Dermis microvascular lymphatic vessel endothelial cell (primary cell): ENCODE measurements around the gene MYO1E. TPM values are rescaled to one million over a fixed set of nuclear protein-coding genes. Genes with fewer than 3 reads are reported as not detected.
"Not testable (repeated sequence)": the region's sequence is repeated elsewhere in the genome, so short reads cannot be mapped to it uniquely, and the experiment has no call there.

ENCODE experiments used
- DNase-seq, 2 donors: peaks; one replicate each; pipeline versions ENCODE4 v3.0.0 to v3.0.0-alpha.2; 2010; ENCODE audit warnings: low read depth in 2 of 2
- total RNA-seq: library from RNA; depleted of rRNA; stranded (reverse); fragments of >200 nt; gene quantifications from 2 replicates; pipeline ENCODE4 v1.2.1, GENCODE V29; 2014

MYO1E gene
- total RNA-seq, 1 donor from 2014 or later, result 21.4 TPM

- not testable (repeated sequence) for DNase-seq
These were observed 14.7 kb upstream of the MYO1E start for GRCh38 chr15:59387196-59387878.

GRCh38 chr15:59385171-59385570, 12.5 kb upstream of the MYO1E start:
- no peak for DNase-seq

- DNase-seq, result no peak
These were observed 11.8 kb upstream of the MYO1E start for GRCh38 chr15:59384507-59384906.

- DNase-seq, result no peak
These were observed 8.4 kb upstream of the MYO1E start for GRCh38 chr15:59380902-59381610.

GRCh38 chr15:59379531-59379930, 6.9 kb upstream of the MYO1E start:
- no peak for DNase-seq

GRCh38 chr15:59378855-59379254, 6.2 kb upstream of the MYO1E start:
- DNase-seq, result no peak

- no peak for DNase-seq
These were observed 5.3 kb upstream of the MYO1E start for GRCh38 chr15:59377924-59378323.

GRCh38 chr15:59376733-59377132, 4.1 kb upstream of the MYO1E start:
- peak in 1 of 2 donors; percentile 20 for DNase-seq

- no peak for DNase-seq
These were observed 544 bp upstream of the MYO1E start for GRCh38 chr15:59373215-59373614.

- DNase-seq, result peak in 1 of 2 donors; percentile 32
These were observed 966 bp downstream of the MYO1E start for GRCh38 chr15:59371458-59372351.

GRCh38 chr15:59369597-59369996, 3.1 kb downstream of the MYO1E start:
- peak in 1 of 2 donors; percentile 13 for DNase-seq

- no peak for DNase-seq
These were observed 5.6 kb downstream of the MYO1E start for GRCh38 chr15:59367022-59367451.

- DNase-seq, result peak in 1 of 2 donors; percentile 71
These were observed 6.2 kb downstream of the MYO1E start for GRCh38 chr15:59366333-59367021.

- peak in 1 of 2 donors; percentile 28 for DNase-seq
These were observed 8.4 kb downstream of the MYO1E start for GRCh38 chr15:59364248-59364647.

- no peak for DNase-seq
These were observed 10.3 kb downstream of the MYO1E start for GRCh38 chr15:59362331-59362730.

- no peak for DNase-seq
These were observed 11.8 kb downstream of the MYO1E start for GRCh38 chr15:59360896-59361295.

GRCh38 chr15:59360305-59360704, 12.4 kb downstream of the MYO1E start:
- no peak for DNase-seq

GRCh38 chr15:59355730-59356129, 16.9 kb downstream of the MYO1E start:
- no peak for DNase-seq

GRCh38 chr15:59354417-59355031, 18.1 kb downstream of the MYO1E start:
- no peak for DNase-seq

GRCh38 chr15:59353994-59354416, 18.7 kb downstream of the MYO1E start:
- DNase-seq, result no peak

GRCh38 chr15:59352683-59353082, 20.0 kb downstream of the MYO1E start:
- DNase-seq, result peak in 1 of 2 donors; percentile 78
